IMR-90 (cell line): ENCODE measurements around the gene ZSCAN5A. TPM values are rescaled to one million over a fixed set of nuclear protein-coding genes. Genes with fewer than 3 reads are reported as not detected.

Experiments
- ATAC-seq: fragments of 200-7000 bp; cut with Tn5 transposase; 2 replicates; pipeline ENCODE4 v1.9.1; 2020; ENCODE audit warnings: low read depth, mild to moderate bottlenecking, moderate library complexity
- BruUV-seq: library from RNA; stranded (reverse); fragments of 400-500 nt; replicated peaks from 2 replicates; lab custom pipeline; 2021; lab: Mats Ljungman, UMichigan
- CTCF ChIA-PET: fragments of 300-600 bp; formaldehyde crosslinking; extraction: SDS; loops from one replicate; lab custom pipeline; 2021; ENCODE audit warnings: antibody characterized with exemption; lab: Yijun Ruan, JAX
- POLR2A ChIA-PET: fragments of 300-600 bp; sonication (Branson Sonifier 250); formaldehyde crosslinking; loops from one replicate; lab custom pipeline; 2022; ENCODE audit warnings: antibody characterized with exemption; ENCODE audit not compliant: unreplicated experiment; lab: Charles Lee
- DNase-seq: peaks from one replicate; pipeline ENCODE4 v3.0.0; 2013
- H2AFZ ChIP-seq: replicated peaks from 2 replicates; pipeline ENCODE3; 2013; ENCODE audit warnings: low read length, mild to moderate bottlenecking; ENCODE audit not compliant: poor library complexity
- H2AK5ac ChIP-seq: 2 replicates; pipeline ENCODE4 v1.6.1; 2013; ENCODE audit warnings: low read depth, low read length, inconsistent platforms
- H2AK9ac ChIP-seq: replicated peaks from 2 replicates; pipeline ENCODE3; 2013; ENCODE audit warnings: mild to moderate bottlenecking, low read depth, low read length, moderate library complexity; ENCODE audit not compliant: poor library complexity
- H2BK120ac ChIP-seq: 2 replicates; pipeline ENCODE4 v1.6.1; 2013; ENCODE audit warnings: low read depth, low read length, inconsistent platforms
- H2BK15ac ChIP-seq: 3 replicates; pipeline ENCODE4 v1.6.1; 2013; ENCODE audit warnings: low read depth, low read length, inconsistent platforms
- H2BK20ac ChIP-seq: 2 replicates; pipeline ENCODE4 v1.6.1; 2013; ENCODE audit warnings: low read depth, mild to moderate bottlenecking, inconsistent platforms, low read length, moderate library complexity
- H2BK5ac ChIP-seq: 2 replicates; pipeline ENCODE4 v1.6.1; 2013; ENCODE audit warnings: mild to moderate bottlenecking, low read depth, low read length, inconsistent platforms; ENCODE audit not compliant: poor library complexity, severe bottlenecking
- H3K14ac ChIP-seq: replicated peaks from 2 replicates; pipeline ENCODE4 v1.6.1; 2013; ENCODE audit warnings: low read depth, low read length, inconsistent platforms
- H3K18ac ChIP-seq: 2 replicates; pipeline ENCODE4 v1.6.1; 2013; ENCODE audit warnings: low read depth, low read length, control low read depth
- H3K23ac ChIP-seq: 2 replicates; pipeline ENCODE4 v1.6.1; 2013; ENCODE audit warnings: low read depth, low read length, inconsistent platforms
- H3K27ac ChIP-seq: 2 replicates; pipeline ENCODE4 v1.5.1; 2013; ENCODE audit warnings: mild to moderate bottlenecking, control low read depth, low read length; ENCODE audit not compliant: insufficient read depth
- H3K27me3 ChIP-seq: 2 replicates; pipeline ENCODE4 v1.6.1; 2013; ENCODE audit warnings: low read length; ENCODE audit not compliant: control insufficient read depth, insufficient read depth
- H3K36me3 ChIP-seq: 2 replicates; pipeline ENCODE4 v1.6.1; 2013; ENCODE audit warnings: low read length, mixed read lengths; ENCODE audit not compliant: control insufficient read depth, insufficient read depth
- H3K4ac ChIP-seq: 2 replicates; pipeline ENCODE4 v1.6.1; 2013; ENCODE audit warnings: low read depth, low read length, inconsistent platforms
- H3K4me1 ChIP-seq: 2 replicates; pipeline ENCODE4 v1.6.1; 2013; ENCODE audit warnings: low read length, mixed read lengths; ENCODE audit not compliant: control insufficient read depth, insufficient read depth
- H3K4me2 ChIP-seq: 2 replicates; pipeline ENCODE4 v1.6.1; 2013; ENCODE audit warnings: low read depth, mild to moderate bottlenecking, control low read depth, low read length, moderate library complexity
- H3K4me3 ChIP-seq: 2 replicates; pipeline ENCODE4 v1.5.1; 2013; ENCODE audit warnings: low read depth, mild to moderate bottlenecking, control low read depth, low read length, moderate library complexity; ENCODE audit not compliant: insufficient read depth
- H3K56ac ChIP-seq: 2 replicates; pipeline ENCODE4 v1.6.1; 2013; ENCODE audit warnings: low read length, inconsistent platforms; ENCODE audit not compliant: insufficient read depth; ENCODE audit errors: extremely low read depth
- H3K79me1 ChIP-seq, 2 experiments: 2 replicates each; pipeline ENCODE4 v1.6.1; 2013; ENCODE audit warnings: low read length in 2 of 2, inconsistent platforms in 1 of 2, low read depth in 1 of 2
- H3K9ac ChIP-seq: 2 replicates; pipeline ENCODE4 v1.6.1; 2013; ENCODE audit warnings: low read depth, low read length, control low read depth
- H3K9me1 ChIP-seq: 2 replicates; pipeline ENCODE4 v1.6.1; 2013; ENCODE audit warnings: low read length, inconsistent platforms; ENCODE audit not compliant: insufficient read depth
- H3K9me3 ChIP-seq: 2 replicates; pipeline ENCODE4 v1.6.1; 2013; ENCODE audit warnings: low read length; ENCODE audit not compliant: control insufficient read depth, insufficient read depth
- H4K20me1 ChIP-seq: 2 replicates; pipeline ENCODE4 v1.6.1; 2013; ENCODE audit warnings: low read length, inconsistent platforms; ENCODE audit not compliant: insufficient read depth
- H4K5ac ChIP-seq: 2 replicates; pipeline ENCODE4 v1.6.1; 2013; ENCODE audit warnings: mild to moderate bottlenecking, low read depth, low read length, control low read depth
- H4K8ac ChIP-seq, 2 experiments: 2 replicates each; pipeline ENCODE4 v1.6.1; 2013; ENCODE audit warnings: low read depth in 2 of 2, low read length in 2 of 2, control low read depth in 1 of 2, inconsistent platforms in 1 of 2
- H4K91ac ChIP-seq: 2 replicates; pipeline ENCODE4 v1.6.1; 2013; ENCODE audit warnings: low read depth, low read length, inconsistent platforms; ENCODE audit not compliant: insufficient read depth
- BHLHE40 ChIP-seq: fragments of 150-350 bp; IDR thresholded peaks from 2 replicates; pipeline ENCODE4 v1.6.1; 2016; ENCODE audit warnings: mild to moderate bottlenecking, low read depth, low read length
- CEBPB ChIP-seq: IDR thresholded peaks from 2 replicates; pipeline ENCODE4 v1.6.1; 2012; ENCODE audit warnings: low read depth, low read length, improper control_type of control experiment
- CHD1 ChIP-seq: IDR thresholded peaks from 2 replicates; pipeline ENCODE4 v1.6.1; 2012; ENCODE audit warnings: low read depth, low read length, improper control_type of control experiment
- CTCF ChIP-seq: conservative IDR thresholded peaks from 2 replicates; pipeline ENCODE4 v1.5.1; 2012; ENCODE audit warnings: mild to moderate bottlenecking, low read depth, low read length, improper control_type of control experiment
- FOS ChIP-seq: fragments of 150-350 bp; IDR thresholded peaks from 2 replicates; pipeline ENCODE4 v1.6.1; 2016; ENCODE audit warnings: low read depth, low read length
- MAFK ChIP-seq: IDR thresholded peaks from 2 replicates; pipeline ENCODE4 v1.6.1; 2012; ENCODE audit warnings: low read depth, low read length, improper control_type of control experiment
- MAZ ChIP-seq: IDR thresholded peaks from 2 replicates; pipeline ENCODE4 v1.6.1; 2012; ENCODE audit warnings: low read depth, mild to moderate bottlenecking, low read length, improper control_type of control experiment, moderate library complexity, borderline replicate concordance
- MXI1 ChIP-seq: IDR thresholded peaks from 2 replicates; pipeline ENCODE4 v1.6.1; 2012; ENCODE audit warnings: low read depth, mild to moderate bottlenecking, low read length, moderate library complexity, borderline replicate concordance
- NFE2L2 ChIP-seq: fragments of 150-350 bp; IDR thresholded peaks from 2 replicates; pipeline ENCODE4 v1.6.1; 2016; ENCODE audit warnings: low read depth, mild to moderate bottlenecking, low read length
- POLR2A ChIP-seq: IDR thresholded peaks from 2 replicates; pipeline ENCODE4 v1.6.1; 2012; ENCODE audit warnings: mild to moderate bottlenecking, low read depth, low read length
- RAD21 ChIP-seq: IDR thresholded peaks from 2 replicates; pipeline ENCODE4 v1.6.1; 2012; ENCODE audit warnings: low read length, improper control_type of control experiment
- RCOR1 ChIP-seq: IDR thresholded peaks from 2 replicates; pipeline ENCODE4 v1.6.1; 2012; ENCODE audit warnings: mild to moderate bottlenecking, low read length, improper control_type of control experiment; ENCODE audit not compliant: insufficient replicate concordance
- RFX5 ChIP-seq: IDR thresholded peaks from 2 replicates; pipeline ENCODE4 v1.8.0; 2012; ENCODE audit warnings: low read depth, mild to moderate bottlenecking, low read length, moderate library complexity
- SMC3 ChIP-seq: fragments of 150-350 bp; IDR thresholded peaks from 2 replicates; pipeline ENCODE4 v1.6.1; 2016; ENCODE audit warnings: low read depth, mild to moderate bottlenecking, antibody characterized with exemption, low read length, moderate library complexity
- dilution Hi-C: fragments of 300-500 bp; cut with HindIII; formaldehyde crosslinking; loops from one replicate; pipeline ENCODE4 v1.14.3; 2018; ENCODE audit warnings: low sequenced_read_pairs; ENCODE audit not compliant: unreplicated experiment
- in situ Hi-C: fragments of 300-500 bp; cut with MboI; formaldehyde crosslinking; loops from 3 replicates; pipeline ENCODE4 v1.14.3; 2019; ENCODE audit warnings: low sequenced_read_pairs, inconsistent platforms, mixed read lengths
- intact Hi-C: fragments of 100-400 bp; cut with micrococcal nuclease; formaldehyde crosslinking; loops from 2 replicates; pipeline ENCODE4 v1.10.0; 2022
- polyA plus RNA-seq, 3 experiments: library from polyadenylated mRNA; depleted of rRNA; stranded (reverse); fragments of >200 nt; gene quantifications; 2 replicates each; pipeline ENCODE4 v1.2.3, GENCODE V29; 2012; ENCODE audit warnings: low replicate concordance in 1 of 3
- total RNA-seq: library from RNA; depleted of rRNA; stranded (reverse); fragments of >200 nt; gene quantifications from 2 replicates; pipeline ENCODE4 v1.2.3, GENCODE V29; 2012
- TF ChIP-seq, protein P1 (sequence below): fragments of 150-350 bp; IDR thresholded peaks from 2 replicates; pipeline ENCODE4 v1.6.1; 2017; ENCODE audit warnings: mild to moderate bottlenecking, antibody characterized with exemption, low read length, low read depth
- TF ChIP-seq, protein P2 (sequence below): fragments of 150-350 bp; IDR thresholded peaks from 2 replicates; pipeline ENCODE4 v1.6.1; 2016; ENCODE audit warnings: low read depth, mild to moderate bottlenecking, low read length, moderate library complexity, borderline replicate concordance

The ZSCAN5A gene
- total and polyA plus RNA-seq, 2 of the 4 experiments (the other 2 are of a cell fraction), result 4.3 to 5.0 TPM

DNA sequence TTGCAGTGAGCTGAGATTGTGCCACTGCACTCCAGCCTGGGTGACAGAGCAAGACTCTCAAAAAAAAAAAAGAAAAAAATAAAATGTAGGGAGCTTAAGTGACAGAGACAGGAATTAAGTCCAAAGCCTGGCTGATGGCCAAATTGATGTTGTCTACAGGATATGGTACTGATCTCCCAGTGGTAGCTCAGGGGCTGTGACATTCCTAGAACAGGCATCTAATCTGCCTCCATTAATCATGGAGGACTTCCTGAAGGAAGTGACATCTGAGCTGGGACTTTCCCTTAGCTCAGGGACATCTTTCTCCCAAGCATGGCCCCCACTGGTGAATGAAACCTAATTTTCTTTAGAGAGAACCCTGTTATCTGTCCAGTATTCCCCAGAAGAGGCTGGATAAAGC is 53.5 kb downstream of the ZSCAN5A start:
- intact Hi-C loops (no loop called here), dilution Hi-C loops (no loop called here), in situ Hi-C loops (no loop called here)
- Histone ChIP-seq H2AFZ (no peak overlapping the region), H3K4me3 (no peak overlapping the region), H4K20me1 (no peaks in the 10 kb centered on the region), H2BK120ac (no peak overlapping the region), H2BK5ac (no peak overlapping the region), H3K23ac (no peak overlapping the region), H3K9me1 (no peaks in the 10 kb centered on the region), H4K91ac (no peak overlapping the region), H3K56ac (no peak overlapping the region), H3K27me3 (no peaks in the 10 kb centered on the region), H3K18ac (no peak overlapping the region), H4K8ac (no peak overlapping the region), H2AK9ac (no peak overlapping the region), H3K36me3 (no peaks in the 10 kb centered on the region), H2BK20ac (no peak overlapping the region), H3K4me2 (no peak overlapping the region), H2BK15ac (no peak overlapping the region), H3K4ac (no peak overlapping the region), H3K4me1 (no peaks in the 10 kb centered on the region), H3K9me3 (no peaks in the 10 kb centered on the region), H3K14ac (no peak overlapping the region), H4K5ac (no peak overlapping the region), H3K79me1 (no peaks in the 10 kb centered on the region), H3K9ac (no peak overlapping the region), H3K27ac (no peak overlapping the region), H2AK5ac (no peak overlapping the region)
- no peak for DNase-seq
- ChIA-PET CTCF (interaction anchor here (0.9 to 1.6 kb wide), 3 partner anchors 8 to 64 kb away, joined by 3 to 8 read pairs (median 4); no protein-coding TSS in a partner anchor), POLR2A (no interaction called here)
- no TSS peak for BruUV-seq
- no peak for ATAC-seq
- no peak for TF ChIP-seq POLR2A
- no peak for TF ChIP-seq MAFK
- no peak for TF ChIP-seq CHD1
- TF ChIP-seq RFX5, result no peak
- TF ChIP-seq MAZ, result no peak
- TF ChIP-seq, protein P1, sequence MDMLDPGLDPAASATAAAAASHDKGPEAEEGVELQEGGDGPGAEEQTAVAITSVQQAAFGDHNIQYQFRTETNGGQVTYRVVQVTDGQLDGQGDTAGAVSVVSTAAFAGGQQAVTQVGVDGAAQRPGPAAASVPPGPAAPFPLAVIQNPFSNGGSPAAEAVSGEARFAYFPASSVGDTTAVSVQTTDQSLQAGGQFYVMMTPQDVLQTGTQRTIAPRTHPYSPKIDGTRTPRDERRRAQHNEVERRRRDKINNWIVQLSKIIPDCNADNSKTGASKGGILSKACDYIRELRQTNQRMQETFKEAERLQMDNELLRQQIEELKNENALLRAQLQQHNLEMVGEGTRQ, result no peak
- TF ChIP-seq NFE2L2, result no peak
- TF ChIP-seq RAD21, result no peak
- no peak for TF ChIP-seq CTCF
- no peak for TF ChIP-seq RCOR1
- no peak for TF ChIP-seq BHLHE40
- TF ChIP-seq, protein P2, sequence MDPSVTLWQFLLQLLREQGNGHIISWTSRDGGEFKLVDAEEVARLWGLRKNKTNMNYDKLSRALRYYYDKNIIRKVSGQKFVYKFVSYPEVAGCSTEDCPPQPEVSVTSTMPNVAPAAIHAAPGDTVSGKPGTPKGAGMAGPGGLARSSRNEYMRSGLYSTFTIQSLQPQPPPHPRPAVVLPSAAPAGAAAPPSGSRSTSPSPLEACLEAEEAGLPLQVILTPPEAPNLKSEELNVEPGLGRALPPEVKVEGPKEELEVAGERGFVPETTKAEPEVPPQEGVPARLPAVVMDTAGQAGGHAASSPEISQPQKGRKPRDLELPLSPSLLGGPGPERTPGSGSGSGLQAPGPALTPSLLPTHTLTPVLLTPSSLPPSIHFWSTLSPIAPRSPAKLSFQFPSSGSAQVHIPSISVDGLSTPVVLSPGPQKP, result no peak
- TF ChIP-seq SMC3, result no peak
- TF ChIP-seq FOS, result no peak
- no peak for TF ChIP-seq MXI1
- TF ChIP-seq CEBPB, result no peak
